OCI-LY3 (cell line): ENCODE results near the gene MIER2.

Experiments used
- H2AFZ ChIP-seq: fragments of 200-600, 300-600 bp; shearing (Covaris generic); 2 replicates; pipeline ENCODE4 v1.6.0; 2014; ENCODE audit warnings: antibody characterized with exemption, low read depth, low read length
- H3K27ac ChIP-seq: fragments of 200-600, 300-600 bp; sonication (generic); 2 replicates; pipeline ENCODE4 v1.5.1; 2014; ENCODE audit warnings: mild to moderate bottlenecking, low read length, moderate library complexity, mixed read lengths
- H3K27me3 ChIP-seq: fragments of 200-600, 300-600 bp; sonication (generic); 2 replicates; pipeline ENCODE4 v1.6.1; 2014; ENCODE audit warnings: low read depth, low read length, mixed read lengths
- H3K36me3 ChIP-seq: fragments of 200-600, 300-600 bp; sonication (generic); replicated peaks from 2 replicates; pipeline ENCODE3; 2014; ENCODE audit warnings: low read depth, low read length, mixed read lengths
- H3K4me1 ChIP-seq: fragments of 300-600, 200-600 bp; sonication (generic); 2 replicates; pipeline ENCODE4 v1.6.1; 2014; ENCODE audit warnings: low read length, mixed read lengths
- H3K4me2 ChIP-seq: fragments of 200-600, 300-600 bp; sonication (generic); 2 replicates; pipeline ENCODE4 v1.6.1; 2014; ENCODE audit warnings: low read length, mixed read lengths
- H3K4me3 ChIP-seq: fragments of 300-600, 200-600 bp; sonication (generic); 2 replicates; pipeline ENCODE4 v1.5.1; 2014; ENCODE audit warnings: antibody characterized with exemption, mild to moderate bottlenecking, low read length, moderate library complexity
- H3K79me2 ChIP-seq: fragments of 300-600, 200-600 bp; shearing (Covaris generic); 2 replicates; pipeline ENCODE4 v1.6.1; 2014; ENCODE audit warnings: mild to moderate bottlenecking, low read length, mixed read lengths
- H3K9ac ChIP-seq: fragments of 300-600, 200-600 bp; shearing (Covaris generic); 2 replicates; pipeline ENCODE4 v1.6.0; 2014; ENCODE audit warnings: mild to moderate bottlenecking, low read length, moderate library complexity
- H3K9me3 ChIP-seq: fragments of 200-600, 300-600 bp; shearing (Covaris generic); 2 replicates; pipeline ENCODE4 v1.6.1; 2014; ENCODE audit warnings: low read length, mixed read lengths; ENCODE audit not compliant: insufficient read depth
- H4K20me1 ChIP-seq: fragments of 200-600, 300-600 bp; sonication (generic); 2 replicates; pipeline ENCODE4 v1.6.1; 2016; ENCODE audit warnings: low read length, mixed read lengths; ENCODE audit not compliant: insufficient read depth
- CTCF ChIP-seq: fragments of 200-600, 300-600 bp; sonication (generic); IDR thresholded peaks from 2 replicates; pipeline ENCODE4 v1.5.1; 2014; ENCODE audit warnings: antibody characterized with exemption, low read length, low read depth
- EZH2phosphoT487 ChIP-seq: fragments of 200-600 bp; shearing (Covaris generic); IDR thresholded peaks from 2 replicates; pipeline ENCODE4 v1.6.1; 2018; ENCODE audit warnings: antibody characterized with exemption, mixed run types, low read depth

MIER2 gene

GRCh38 chr19:347946-348861 lies 3.6 kb upstream of the MIER2 start:
- H3K27ac ChIP-seq: no peak overlapping the region
- H3K27me3 ChIP-seq: no peaks in the 10 kb centered on the region
- no peak overlapping the region for H2AFZ ChIP-seq
- no peak overlapping the region for H3K4me2 ChIP-seq
- H3K79me2 ChIP-seq: no peaks in the 10 kb centered on the region
- no peaks in the 10 kb centered on the region for H3K36me3 ChIP-seq
- H4K20me1 ChIP-seq: no peaks in the 10 kb centered on the region
- H3K4me1 ChIP-seq: no peaks in the 10 kb centered on the region
- H3K9ac ChIP-seq: no peak overlapping the region
- no peaks in the 10 kb centered on the region for H3K9me3 ChIP-seq
- TF ChIP-seq EZH2phosphoT487 (no peak), CTCF (no peak)
- H3K4me3 ChIP-seq: no peak overlapping the region

- Histone ChIP-seq H3K36me3 (no peaks in the 10 kb centered on the region), H3K4me3 (no peak overlapping the region), H3K4me1 (no peaks in the 10 kb centered on the region), H3K79me2 (no peaks in the 10 kb centered on the region), H3K27me3 (no peaks in the 10 kb centered on the region), H4K20me1 (no peaks in the 10 kb centered on the region), H3K9me3 (no peaks in the 10 kb centered on the region), H2AFZ (no peak overlapping the region), H3K9ac (no peak overlapping the region), H3K27ac (no peak overlapping the region), H3K4me2 (no peak overlapping the region)
- no peak for TF ChIP-seq CTCF
- TF ChIP-seq EZH2phosphoT487: no peak
Measured at GRCh38 chr19:345320-345879, 804 bp upstream of the MIER2 start.

GRCh38 chr19:343941-344624 lies 513 bp downstream of the MIER2 start:
- H3K79me2 ChIP-seq: no peaks in the 10 kb centered on the region
- no peak overlapping the region for H3K27ac ChIP-seq
- no peaks in the 10 kb centered on the region for H3K4me1 ChIP-seq
- H4K20me1 ChIP-seq: no peaks in the 10 kb centered on the region
- H3K9ac ChIP-seq: no peak overlapping the region
- no peak overlapping the region for H2AFZ ChIP-seq
- peaks cover 6% of the 10 kb centered on the region; the same call in 1 of the 2 replicates for H3K27me3 ChIP-seq
- no peak for TF ChIP-seq EZH2phosphoT487
- TF ChIP-seq CTCF: no peak
- H3K4me3 ChIP-seq: no peak overlapping the region
- H3K4me2 ChIP-seq: no peak overlapping the region
- no peaks in the 10 kb centered on the region for H3K9me3 ChIP-seq
- no peaks in the 10 kb centered on the region for H3K36me3 ChIP-seq

- Histone ChIP-seq H3K36me3 (no peaks in the 10 kb centered on the region), H4K20me1 (no peaks in the 10 kb centered on the region), H3K9ac (no peak overlapping the region), H3K4me1 (no peaks in the 10 kb centered on the region), H2AFZ (no peak overlapping the region), H3K9me3 (no peaks in the 10 kb centered on the region), H3K27ac (no peak overlapping the region), H3K27me3 (peaks cover 6% of the 10 kb centered on the region; the same call in 1 of the 2 replicates), H3K79me2 (no peaks in the 10 kb centered on the region), H3K4me2 (no peak overlapping the region), H3K4me3 (no peak overlapping the region)
- TF ChIP-seq CTCF: no peak
Measured at GRCh38 chr19:343451-343931, 1.1 kb downstream of the MIER2 start.
